Measurements from ENCODE around the gene TDRD3.

Gene TDRD3

DNA sequence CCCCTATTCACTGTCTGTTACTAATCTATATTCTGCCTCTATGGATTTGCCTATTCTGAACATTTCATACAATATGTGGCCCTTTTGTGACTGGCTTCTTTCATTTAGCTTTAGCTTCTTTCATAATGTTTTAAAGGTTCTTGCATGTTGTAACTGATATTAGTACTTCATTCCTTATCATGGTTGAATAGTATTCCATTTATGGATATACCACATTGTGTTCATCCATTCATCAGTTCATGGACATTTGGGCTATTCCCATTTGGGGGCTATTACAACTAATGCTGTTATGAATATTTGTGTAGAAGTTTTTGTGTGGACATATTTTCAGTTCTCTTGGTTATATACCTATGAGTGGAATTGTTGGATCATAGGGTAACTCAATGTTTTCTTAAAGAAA, 44.4 kb upstream of the TDRD3 start:
- no peak for DNase-seq
- Histone ChIP-seq H3K36me3 (no peaks in the 10 kb centered on the region), H3K4me1 (peaks cover 6% of the 10 kb centered on the region), H3K27me3 (no peaks in the 10 kb centered on the region), H3K9me3 (no peaks in the 10 kb centered on the region), H3K4me3 (ENCODE audit: low read depth, low read length) (no peak overlapping the region)
- TF ChIP-seq, protein P1, sequence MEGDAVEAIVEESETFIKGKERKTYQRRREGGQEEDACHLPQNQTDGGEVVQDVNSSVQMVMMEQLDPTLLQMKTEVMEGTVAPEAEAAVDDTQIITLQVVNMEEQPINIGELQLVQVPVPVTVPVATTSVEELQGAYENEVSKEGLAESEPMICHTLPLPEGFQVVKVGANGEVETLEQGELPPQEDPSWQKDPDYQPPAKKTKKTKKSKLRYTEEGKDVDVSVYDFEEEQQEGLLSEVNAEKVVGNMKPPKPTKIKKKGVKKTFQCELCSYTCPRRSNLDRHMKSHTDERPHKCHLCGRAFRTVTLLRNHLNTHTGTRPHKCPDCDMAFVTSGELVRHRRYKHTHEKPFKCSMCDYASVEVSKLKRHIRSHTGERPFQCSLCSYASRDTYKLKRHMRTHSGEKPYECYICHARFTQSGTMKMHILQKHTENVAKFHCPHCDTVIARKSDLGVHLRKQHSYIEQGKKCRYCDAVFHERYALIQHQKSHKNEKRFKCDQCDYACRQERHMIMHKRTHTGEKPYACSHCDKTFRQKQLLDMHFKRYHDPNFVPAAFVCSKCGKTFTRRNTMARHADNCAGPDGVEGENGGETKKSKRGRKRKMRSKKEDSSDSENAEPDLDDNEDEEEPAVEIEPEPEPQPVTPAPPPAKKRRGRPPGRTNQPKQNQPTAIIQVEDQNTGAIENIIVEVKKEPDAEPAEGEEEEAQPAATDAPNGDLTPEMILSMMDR (IDR thresholded peaks at IDR 0.05; ENCODE audit: low read depth, low read length): no peak

- H3K36me3 ChIP-seq: no peaks in the 10 kb centered on the region
- no peaks in the 10 kb centered on the region for H3K4me1 ChIP-seq
- H3K9me3 ChIP-seq: no peaks in the 10 kb centered on the region
- no peak for DNase-seq
- TF ChIP-seq, protein P1 (IDR thresholded peaks at IDR 0.05; ENCODE audit: low read depth, low read length): no peak
- H3K4me3 ChIP-seq (ENCODE audit: low read depth, low read length): no peak overlapping the region
- H3K27me3 ChIP-seq: no peaks in the 10 kb centered on the region
These were observed 42.0 kb upstream of the TDRD3 start for GRCh38 chr13:60355056-60355455.

GRCh38 chr13:60356970-60357369, 40.0 kb upstream of the TDRD3 start:
- H3K4me3 ChIP-seq (ENCODE audit: low read depth, low read length): no peak overlapping the region

GRCh38 chr13:60358453-60358852, 38.6 kb upstream of the TDRD3 start:
- TF ChIP-seq, protein P1 (IDR thresholded peaks at IDR 0.05; ENCODE audit: low read depth, low read length): no peak

More at GRCh38 chr13:60356970-60357369, 40.0 kb upstream of the TDRD3 start:
- Histone ChIP-seq H3K4me1 (no peaks in the 10 kb centered on the region), H3K27me3 (no peaks in the 10 kb centered on the region), H3K36me3 (no peaks in the 10 kb centered on the region), H3K9me3 (no peaks in the 10 kb centered on the region)
- TF ChIP-seq, protein P1 (IDR thresholded peaks at IDR 0.05; ENCODE audit: low read depth, low read length): no peak
- no peak for DNase-seq

DNA sequence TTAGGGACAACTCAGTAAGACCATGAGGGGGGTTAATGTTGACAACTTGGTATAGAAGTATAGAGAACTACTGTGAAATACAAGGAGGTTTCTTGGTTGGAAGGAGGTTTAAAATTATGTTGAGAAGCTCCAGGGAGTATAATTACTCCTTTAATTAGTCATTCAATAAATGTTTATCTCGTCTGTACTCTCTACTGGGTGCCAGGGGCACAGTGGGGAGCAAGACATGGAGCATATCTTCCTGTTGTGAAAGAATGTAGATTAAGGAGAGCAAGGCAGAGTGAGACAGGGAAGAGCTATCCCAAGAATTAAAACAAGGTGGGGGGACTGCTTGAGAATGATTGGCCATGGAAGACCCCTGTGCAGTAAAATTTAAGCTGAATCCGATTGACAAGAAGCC, 33.7 kb upstream of the TDRD3 start:
- TF ChIP-seq, protein P1 (IDR thresholded peaks at IDR 0.05; ENCODE audit: low read depth, low read length): no peak
- no peaks in the 10 kb centered on the region for H3K27me3 ChIP-seq
- no peaks in the 10 kb centered on the region for H3K36me3 ChIP-seq
- no peak for DNase-seq
- no peak overlapping the region for H3K4me3 ChIP-seq (ENCODE audit: low read depth, low read length)
- H3K4me1 ChIP-seq: no peaks in the 10 kb centered on the region
- no peaks in the 10 kb centered on the region for H3K9me3 ChIP-seq

More at GRCh38 chr13:60358453-60358852, 38.6 kb upstream of the TDRD3 start:
- Histone ChIP-seq H3K36me3 (no peaks in the 10 kb centered on the region), H3K27me3 (no peaks in the 10 kb centered on the region), H3K9me3 (no peaks in the 10 kb centered on the region), H3K4me3 (ENCODE audit: low read depth, low read length) (no peak overlapping the region), H3K4me1 (no peaks in the 10 kb centered on the region)
- DNase-seq: no peak

GRCh38 chr13:60369242-60369641, 27.8 kb upstream of the TDRD3 start:
- no peak for DNase-seq
- TF ChIP-seq, protein P1 (IDR thresholded peaks at IDR 0.05; ENCODE audit: low read depth, low read length): peak; percentile 43; the same call in 1 of the 2 replicates
- Histone ChIP-seq H3K4me1 (no peaks in the 10 kb centered on the region), H3K27me3 (no peaks in the 10 kb centered on the region), H3K9me3 (no peaks in the 10 kb centered on the region), H3K4me3 (ENCODE audit: low read depth, low read length) (no peak overlapping the region), H3K36me3 (no peaks in the 10 kb centered on the region)

All from BE2C (cell line).